Suprapubic skin (tissue), 4 donors: ENCODE measurements around the gene PIGW. TPM values are rescaled to one million over a fixed set of nuclear protein-coding genes. Genes with fewer than 3 reads are reported as not detected.

Experiments
- DNase-seq, 2 donors: peaks; one replicate each; pipeline ENCODE4 v3.0.0-alpha.2; 2019; ENCODE audit warnings: low spot score in 2 of 2
- H3K27ac ChIP-seq: fragments of 200-600 bp; sonication (generic); one replicate; pipeline ENCODE4 v1.5.1; 2019
- H3K27me3 ChIP-seq: fragments of 200-600 bp; sonication (generic); one replicate; pipeline ENCODE4 v1.5.1; 2019
- H3K36me3 ChIP-seq: fragments of 200-600 bp; sonication (generic); one replicate; pipeline ENCODE4 v1.5.1; 2019
- H3K4me1 ChIP-seq: fragments of 200-600 bp; sonication (generic); one replicate; pipeline ENCODE4 v1.5.1; 2019
- H3K4me3 ChIP-seq: fragments of 200-600 bp; sonication (generic); one replicate; pipeline ENCODE4 v1.5.1; 2019; ENCODE audit warnings: mild to moderate bottlenecking
- H3K9me3 ChIP-seq: fragments of 200-600 bp; sonication (generic); one replicate; pipeline ENCODE4 v1.5.1; 2019
- CTCF ChIP-seq, 2 donors: fragments of 200-600 bp in 1 of 2; fragments of 450-650 bp in 1 of 2; sonication (generic) in 1 of 2; IDR thresholded peaks; one replicate each; pipeline ENCODE4 v1.5.1; 2016 to 2019; ENCODE audit warnings: antibody characterized with exemption in 2 of 2, mild to moderate bottlenecking in 1 of 2, moderate library complexity in 1 of 2
- EP300 ChIP-seq: sonication (generic); formaldehyde crosslinking; IDR thresholded peaks from one replicate; pipeline ENCODE4 v1.6.1; 2017; ENCODE audit warnings: antibody characterized with exemption
- POLR2A ChIP-seq, 2 donors: fragments of 450-650 bp; IDR thresholded peaks; one replicate each; pipeline ENCODE4 v1.6.1; 2017; ENCODE audit warnings: antibody characterized with exemption in 2 of 2, mild to moderate bottlenecking in 2 of 2, moderate library complexity in 2 of 2
- POLR2AphosphoS5 ChIP-seq, 3 donors: sonication (generic); formaldehyde crosslinking; IDR thresholded peaks; one replicate each; pipeline ENCODE4 v1.6.1; 2017; ENCODE audit warnings: antibody characterized with exemption in 3 of 3
- WGBS: methylation state at CpG from one replicate; pipeline ENCODE4 v1.1.5; 2018; 5-methylcytosine and 5-hydroxymethylcytosine counted together
- total RNA-seq, 4 donors: library from RNA; depleted of rRNA; stranded (reverse); fragments of >200 nt; gene quantifications; one replicate each; pipeline ENCODE4 v1.1.0, GENCODE V29; 2016

Gene PIGW
- total RNA-seq, 4 donors from 2014 or later, result 4.1 to 13.1 (median 9.0) TPM

GRCh38 chr17:36540696-36541095, 5.9 kb downstream of the PIGW start:
- Histone ChIP-seq H3K4me1 (peaks cover 14% of the 10 kb centered on the region), H3K4me3 (no peak overlapping the region), H3K9me3 (no peaks in the 10 kb centered on the region), H3K27me3 (no peaks in the 10 kb centered on the region), H3K27ac (no peak overlapping the region), H3K36me3 (peaks cover 18% of the 10 kb centered on the region)
- TF ChIP-seq CTCF (IDR thresholded peaks at IDR 0.05) (no peak), POLR2A (IDR thresholded peaks at IDR 0.05) (no peak), EP300 (no peak), POLR2AphosphoS5 (IDR thresholded peaks at IDR 0.05) (no peak)
- no peak for DNase-seq
- 97% methylated on average over 3 of the region's 3 CpGs for WGBS

- 92% methylated on average over 15 of the region's 15 CpGs for WGBS
- Histone ChIP-seq H3K4me1 (peaks cover 28% of the 10 kb centered on the region), H3K4me3 (no peak overlapping the region), H3K9me3 (no peaks in the 10 kb centered on the region), H3K36me3 (peaks cover 8% of the 10 kb centered on the region), H3K27me3 (no peaks in the 10 kb centered on the region), H3K27ac (no peak overlapping the region)
- TF ChIP-seq POLR2A (IDR thresholded peaks at IDR 0.05), result no peak
- DNase-seq, result no peak
These were observed 8.0 kb downstream of the PIGW start for GRCh38 chr17:36542755-36543154.

GRCh38 chr17:36544044-36544306, 9.2 kb downstream of the PIGW start:
- Histone ChIP-seq H3K4me1 (peaks cover 40% of the 10 kb centered on the region), H3K36me3 (no peaks in the 10 kb centered on the region), H3K4me3 (peak overlapping the region; percentile 82), H3K27ac (peak overlapping the region; percentile 97), H3K27me3 (no peaks in the 10 kb centered on the region), H3K9me3 (no peaks in the 10 kb centered on the region)
- no peak for DNase-seq
- TF ChIP-seq CTCF (IDR thresholded peaks at IDR 0.05) (no peak), POLR2A (IDR thresholded peaks at IDR 0.05) (no peak), EP300 (no peak), POLR2AphosphoS5 (IDR thresholded peaks at IDR 0.05) (no peak)
- WGBS, result 0% methylated on average over 7 of the region's 10 CpGs

GRCh38 chr17:36544307-36545076, 9.7 kb downstream of the PIGW start, which contains the start of gene GGNBP2:
Gene GGNBP2 (plus strand): TSS chr17:36544919. CDS start chr17:36545725, 806 bp downstream.
- Histone ChIP-seq H3K9me3 (no peaks in the 10 kb centered on the region), H3K4me3 (peak within 1 kb of the TSS; percentile 82), H3K27ac (peak within 1 kb of the TSS; percentile 97), H3K4me1 (peaks cover 43% of the 10 kb centered on the region), H3K36me3 (no peaks in the 10 kb centered on the region), H3K27me3 (no peaks in the 10 kb centered on the region)
- peak; percentile 94 to 97 for DNase-seq
- peak in 2 of 3 donors; percentile 64 to 90 for TF ChIP-seq POLR2AphosphoS5 (IDR thresholded peaks at IDR 0.05)
- TF ChIP-seq EP300, result no peak
- peak in 1 of 2 donors; percentile 73 for TF ChIP-seq POLR2A (IDR thresholded peaks at IDR 0.05)
- 3% methylated on average over 29 of the region's 71 CpGs for WGBS

GRCh38 chr17:36545077-36545464, 10.3 kb downstream of the PIGW start:
- Histone ChIP-seq H3K4me3 (peak overlapping the region; percentile 82), H3K27ac (peak overlapping the region; percentile 97), H3K4me1 (peaks cover 47% of the 10 kb centered on the region), H3K9me3 (no peaks in the 10 kb centered on the region), H3K36me3 (no peaks in the 10 kb centered on the region), H3K27me3 (no peaks in the 10 kb centered on the region)
- peak in 1 of 2 donors; percentile 89 for DNase-seq
- no CpG with 5 or more reads among the region's 38 CpGs for WGBS
- TF ChIP-seq POLR2AphosphoS5 (IDR thresholded peaks at IDR 0.05) (no peak), EP300 (no peak), CTCF (IDR thresholded peaks at IDR 0.05) (no peak), POLR2A (IDR thresholded peaks at IDR 0.05) (no peak)

- TF ChIP-seq POLR2A (IDR thresholded peaks at IDR 0.05) (peak; percentile 76 to 90), POLR2AphosphoS5 (IDR thresholded peaks at IDR 0.05) (peak; percentile 59 to 85 (median 71)), EP300 (no peak), CTCF (IDR thresholded peaks at IDR 0.05) (no peak)
- peaks cover 54% of the 10 kb centered on the region for H3K4me1 ChIP-seq
- H3K36me3 ChIP-seq, result no peaks in the 10 kb centered on the region
- peak overlapping the region; percentile 97 for H3K27ac ChIP-seq
- peak overlapping the region; percentile 82 for H3K4me3 ChIP-seq
- peak; percentile 98 for DNase-seq
- H3K9me3 ChIP-seq, result no peaks in the 10 kb centered on the region
- WGBS, result under 1% methylated on average over 32 of the region's 60 CpGs
- no peaks in the 10 kb centered on the region for H3K27me3 ChIP-seq
These were observed 11.0 kb downstream of the PIGW start for GRCh38 chr17:36545465-36546417.
